Measurements from ENCODE around the gene SIGLEC7.

SIGLEC7 gene

DNA sequence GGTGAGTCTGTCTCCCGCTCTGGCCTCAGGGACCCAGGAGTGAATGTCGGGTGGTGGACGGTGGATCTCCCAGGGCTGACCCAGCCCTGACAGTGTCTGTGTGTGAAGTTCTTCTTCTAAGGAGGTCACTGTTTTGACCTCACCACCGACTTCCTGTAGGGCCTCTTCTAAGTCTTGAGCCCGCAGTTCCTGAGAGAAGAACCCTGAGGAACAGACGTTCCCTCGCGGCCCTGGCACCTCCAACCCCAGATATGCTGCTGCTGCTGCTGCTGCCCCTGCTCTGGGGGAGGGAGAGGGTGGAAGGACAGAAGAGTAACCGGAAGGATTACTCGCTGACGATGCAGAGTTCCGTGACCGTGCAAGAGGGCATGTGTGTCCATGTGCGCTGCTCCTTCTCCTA is at the start of gene SIGLEC7:
SIGLEC7 (plus strand) TSS at position 183 of the 400 bp plus-strand sequence; CDS start at position 252, 69 bp downstream.
- DNase-seq = peak; percentile 62

DNA sequence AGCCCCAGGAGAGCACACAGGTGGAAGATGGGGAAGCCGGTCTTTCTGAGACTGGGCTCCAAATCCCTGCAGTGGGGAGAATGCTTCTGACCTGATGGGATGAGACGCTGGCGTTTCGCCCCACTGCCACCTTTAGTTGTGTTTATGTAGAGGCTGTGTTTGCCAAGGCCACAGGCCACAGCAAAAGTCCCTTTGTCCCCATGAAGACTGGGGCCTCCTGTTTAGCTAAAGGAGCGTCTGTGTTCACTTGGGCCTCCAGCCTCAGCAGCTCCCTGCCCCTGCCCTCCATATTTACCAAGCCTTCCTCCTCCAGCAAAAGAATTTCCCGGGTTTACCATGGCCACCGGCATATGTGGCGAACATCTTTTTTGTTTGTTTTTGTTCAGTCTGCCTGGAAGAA is 49.0 kb upstream of the SIGLEC7 start:
- no peak for DNase-seq

DNA sequence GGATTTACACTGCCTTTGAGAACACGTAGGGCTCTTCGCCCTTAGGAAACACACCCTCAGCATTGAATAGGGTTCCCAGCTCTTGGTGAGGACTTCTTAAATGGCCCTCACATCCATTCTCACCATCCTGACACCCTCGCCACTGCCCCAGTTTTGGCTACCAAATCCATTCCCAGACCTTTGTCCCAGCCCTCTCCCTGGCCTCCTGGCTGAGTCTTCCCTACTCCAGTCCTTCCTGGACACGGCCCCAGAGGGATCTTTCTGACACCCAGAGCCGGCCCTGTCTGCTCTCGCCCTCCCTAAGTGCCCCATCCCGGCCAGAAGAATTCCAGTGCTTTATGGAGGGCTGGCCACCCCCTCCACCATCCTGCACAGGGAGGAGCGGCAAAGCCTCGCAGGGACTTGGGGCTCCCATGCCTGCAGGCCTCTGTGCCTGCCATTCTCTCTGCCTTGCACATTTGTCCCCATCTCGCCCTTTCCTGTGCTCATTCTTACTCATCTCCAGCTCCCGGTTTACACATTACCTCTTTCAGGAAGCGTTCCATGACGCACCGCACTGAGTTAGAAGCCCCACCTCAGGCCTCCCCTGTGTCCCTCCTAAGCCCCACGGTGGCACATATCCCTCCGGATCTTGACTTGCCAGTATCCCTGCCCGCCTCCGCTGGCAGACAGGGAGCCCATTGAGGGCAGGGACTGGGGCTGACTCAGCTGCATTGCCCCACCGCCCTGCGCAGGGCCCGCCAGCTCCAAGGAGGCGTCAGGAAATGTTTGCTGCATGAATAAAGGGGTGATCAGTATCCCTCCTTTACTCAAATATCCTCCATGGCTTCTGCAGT is 48.4 kb upstream of the SIGLEC7 start:
- DNase-seq = no peak

DNA sequence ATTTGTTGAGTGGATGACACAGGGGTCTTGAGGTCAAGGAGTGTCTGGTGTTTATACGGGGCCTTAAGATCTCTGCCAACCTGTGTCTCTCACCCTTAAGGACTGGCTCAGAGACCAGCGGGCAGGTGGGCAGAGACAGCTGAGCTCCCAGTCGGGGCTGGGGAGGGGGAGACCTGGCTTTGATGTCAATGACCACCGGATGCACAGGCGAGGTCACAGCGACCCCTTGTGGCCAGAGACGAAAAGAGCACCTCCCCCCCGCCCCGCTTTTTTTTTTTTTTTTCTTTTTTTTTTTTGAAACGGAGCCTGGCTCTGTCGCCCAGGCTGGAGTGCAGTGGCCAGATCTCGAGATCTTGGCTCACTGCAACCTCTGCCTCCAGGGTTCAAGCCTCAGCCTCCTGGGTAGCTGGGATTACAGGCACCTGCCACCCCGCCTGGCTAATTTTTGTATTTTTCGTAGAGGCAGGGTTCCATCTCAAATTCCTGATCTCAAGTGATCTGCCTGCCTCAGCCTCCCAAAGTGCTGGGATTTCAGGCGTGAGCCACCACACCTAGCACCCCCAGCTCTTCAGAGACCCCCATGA is 47.3 kb upstream of the SIGLEC7 start:
- DNase-seq = peak; percentile 27

DNA sequence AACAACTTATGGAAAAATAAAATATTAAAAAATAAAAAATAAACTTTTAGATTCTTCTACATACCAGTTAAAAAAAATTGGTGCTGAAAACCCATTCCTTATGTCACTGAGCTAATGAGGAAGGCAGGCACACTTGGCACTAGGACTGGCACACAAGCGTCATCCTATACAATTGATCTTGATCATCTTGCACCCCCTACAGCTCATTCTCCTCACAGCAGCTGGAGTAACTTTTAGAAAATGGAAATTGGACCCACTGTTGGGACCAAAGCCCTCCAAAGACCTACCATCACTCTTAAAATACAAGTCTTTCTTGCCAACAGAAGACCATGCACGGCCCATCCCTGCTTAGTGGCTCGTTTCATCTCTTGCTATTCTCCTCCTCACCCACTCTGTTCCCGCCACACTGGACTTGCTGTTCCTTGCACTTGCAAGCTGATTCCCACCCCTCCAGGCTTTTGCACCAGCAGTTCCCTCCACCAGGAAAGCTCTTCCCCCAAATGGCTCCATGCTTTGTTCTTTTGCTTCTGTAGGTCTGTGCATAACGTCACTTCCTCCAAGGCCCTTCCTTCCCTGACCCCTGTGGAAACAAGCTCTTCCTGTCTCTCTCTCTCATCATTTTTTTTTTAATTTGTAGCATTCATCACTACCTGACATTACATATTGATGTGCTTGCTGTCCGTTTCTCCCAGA is 45.5 kb upstream of the SIGLEC7 start:
- no peak for DNase-seq

DNA sequence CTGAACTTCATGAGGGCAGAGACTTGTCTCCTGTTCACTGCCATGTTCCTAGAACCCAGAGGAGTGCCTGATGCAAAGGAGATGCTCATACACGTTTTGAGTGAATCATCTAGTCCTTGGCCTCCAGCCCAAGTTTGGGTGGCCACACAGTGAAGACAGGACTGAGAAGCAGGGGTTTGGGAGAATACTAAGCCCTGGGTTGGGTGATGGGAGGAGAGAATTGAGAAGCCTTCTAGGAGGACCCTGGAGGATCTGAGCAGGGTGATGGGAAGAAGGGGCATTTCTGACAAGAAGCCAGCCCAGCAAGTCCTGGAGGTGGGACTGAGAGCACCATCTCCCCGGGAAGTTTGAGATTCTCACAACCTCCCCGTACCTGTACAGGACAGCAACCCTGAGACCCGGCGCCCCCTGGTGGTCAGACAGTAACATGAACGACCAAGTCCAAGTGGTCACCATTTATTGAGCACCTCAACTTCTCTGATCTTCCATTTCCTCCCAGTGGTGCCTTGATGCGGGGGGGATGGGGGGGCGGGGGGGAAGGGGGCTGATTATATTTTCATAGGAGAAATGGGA is 44.8 kb upstream of the SIGLEC7 start:
- DNase-seq = peak; percentile 66

DNA sequence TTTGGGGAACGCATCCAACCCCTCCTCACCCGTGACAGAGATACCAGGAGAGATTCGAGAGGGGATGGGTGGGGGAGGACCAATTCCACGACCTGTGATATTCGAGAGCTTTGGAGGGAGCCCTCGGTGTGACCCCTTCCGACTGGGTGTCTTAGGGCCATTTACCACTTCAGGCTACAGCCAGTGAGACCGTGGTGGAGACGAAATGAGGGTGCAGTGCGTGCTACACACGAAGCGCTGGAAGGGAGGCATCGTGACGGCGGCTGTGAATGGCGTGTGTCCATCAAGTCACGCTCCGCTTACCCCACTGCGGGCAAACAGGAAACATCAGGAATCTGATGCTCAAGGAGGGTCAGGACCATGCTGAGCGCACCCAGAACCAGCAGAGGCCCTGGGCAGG is 44.3 kb upstream of the SIGLEC7 start:
- no peak for DNase-seq

DNA sequence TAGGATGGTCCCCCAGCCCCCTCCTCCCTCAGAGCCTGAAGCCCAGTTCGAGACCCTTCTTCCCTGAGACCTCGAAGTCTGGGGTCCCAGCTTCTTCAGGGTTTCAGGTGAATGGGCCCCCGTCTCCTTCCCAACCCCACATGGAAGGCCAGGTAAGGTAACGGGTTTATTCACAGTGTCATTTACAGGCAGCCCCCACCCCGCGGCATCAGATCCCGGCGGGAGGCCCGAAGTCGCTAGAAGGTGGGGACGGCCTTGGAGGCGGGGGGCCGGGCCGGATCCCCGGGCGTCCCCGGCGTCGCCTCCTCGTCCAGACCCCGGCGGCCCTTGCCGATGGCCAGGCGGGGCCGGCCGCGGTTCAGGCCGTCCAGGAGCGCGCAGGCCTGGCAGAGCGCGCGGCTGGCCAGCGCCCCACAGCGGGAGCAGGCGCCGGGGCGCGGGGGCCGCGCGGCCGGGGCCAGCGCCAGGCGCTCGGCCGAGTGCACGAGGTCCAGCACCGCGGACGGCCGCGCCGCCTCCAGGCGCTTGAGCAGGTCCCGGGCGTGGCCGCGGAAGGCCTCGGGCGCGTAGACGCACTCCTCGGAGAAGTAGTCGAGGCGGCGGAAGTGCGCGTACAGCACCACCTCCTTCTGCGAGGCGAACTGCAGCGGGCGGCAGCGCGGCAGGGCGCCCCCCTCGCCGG is 43.6 kb upstream of the SIGLEC7 start:
- DNase-seq = no peak

DNA sequence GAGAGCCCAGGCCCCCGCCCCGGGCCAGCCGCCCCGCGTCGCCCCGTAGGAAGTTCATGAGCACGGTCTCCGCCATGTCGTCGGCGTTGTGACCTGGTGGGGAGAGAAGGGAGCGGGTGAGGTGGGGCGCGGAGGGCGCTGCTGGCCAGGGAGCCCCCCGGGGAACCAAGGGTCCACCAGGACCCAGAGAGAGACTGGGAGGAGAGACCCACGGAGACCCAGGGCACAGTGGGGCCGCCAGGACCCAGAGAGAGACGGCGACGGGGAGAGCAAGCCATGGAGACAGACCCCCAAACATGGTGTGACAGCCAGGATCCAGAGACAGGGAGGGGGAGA is 43.1 kb upstream of the SIGLEC7 start:
- DNase-seq = no peak

DNA sequence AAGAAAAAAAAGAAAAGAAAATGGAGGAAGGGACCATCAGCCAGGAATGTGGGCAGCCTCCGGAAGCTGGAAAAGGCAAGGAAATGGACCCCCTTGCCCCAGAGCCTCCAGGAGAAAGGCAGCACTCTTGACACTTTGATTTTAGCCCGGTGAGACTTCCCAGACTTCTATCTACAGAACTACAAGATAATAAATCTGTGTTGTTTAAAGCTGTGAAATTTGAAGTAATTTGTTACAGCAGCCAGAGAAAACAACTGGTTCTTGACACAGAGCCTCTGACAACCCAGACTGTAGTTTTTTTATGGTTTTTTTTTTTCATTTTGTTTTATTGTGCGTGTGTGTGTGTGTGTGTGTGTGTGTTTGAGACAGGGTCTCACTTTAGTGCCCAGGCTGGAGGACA is 41.5 kb upstream of the SIGLEC7 start:
- DNase-seq = no peak

DNA sequence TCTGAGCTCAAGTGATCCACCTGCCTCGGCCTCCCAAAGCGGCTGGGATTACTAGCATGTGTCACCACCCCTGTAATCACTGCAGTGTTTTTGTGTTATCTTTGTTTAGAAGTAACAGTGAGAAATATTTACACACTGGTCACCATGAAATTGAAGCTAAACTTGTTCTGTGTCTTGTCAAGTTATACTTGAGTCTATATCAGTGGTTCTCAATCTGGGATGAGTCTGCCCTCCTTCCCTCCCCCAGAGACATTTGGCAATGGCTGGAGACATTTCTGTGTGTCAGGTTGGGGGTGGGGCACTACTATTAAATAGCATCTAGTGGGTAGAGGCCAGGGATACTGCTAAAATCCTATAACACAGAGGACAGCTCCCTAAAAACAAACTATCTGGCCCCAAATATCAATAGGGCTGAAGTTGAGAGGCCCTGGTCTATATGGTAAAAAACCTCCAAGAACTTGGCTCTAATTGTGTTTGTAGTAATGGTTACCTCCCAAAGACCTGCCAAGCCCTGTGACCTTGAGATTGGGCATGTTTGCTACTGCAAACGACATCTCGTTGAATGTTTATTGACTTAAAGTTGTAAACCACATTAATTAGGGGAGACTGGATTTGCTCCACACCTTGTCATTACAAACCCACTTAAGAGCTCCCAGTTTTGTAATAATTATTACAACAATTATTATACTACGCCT is 40.8 kb upstream of the SIGLEC7 start:
- DNase-seq = no peak

DNA sequence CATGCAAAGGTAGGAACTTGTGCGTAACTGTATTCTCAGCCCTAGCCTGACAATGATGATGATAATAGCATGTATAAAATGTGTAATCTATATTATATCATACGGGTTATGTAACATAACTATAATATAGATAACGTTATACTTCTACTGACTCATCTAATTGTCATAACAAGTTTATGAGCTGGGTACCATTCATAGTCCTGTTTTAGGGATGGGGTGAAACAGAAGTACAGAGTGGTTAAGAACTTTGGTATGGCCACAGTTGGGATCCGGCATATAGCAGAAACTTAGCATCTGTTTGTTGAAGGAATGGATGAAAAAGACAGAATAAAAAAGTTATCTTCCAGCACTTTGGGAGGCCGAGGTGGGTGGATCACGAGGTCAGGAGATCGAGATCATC is 39.1 kb upstream of the SIGLEC7 start:
- DNase-seq = no peak

DNA sequence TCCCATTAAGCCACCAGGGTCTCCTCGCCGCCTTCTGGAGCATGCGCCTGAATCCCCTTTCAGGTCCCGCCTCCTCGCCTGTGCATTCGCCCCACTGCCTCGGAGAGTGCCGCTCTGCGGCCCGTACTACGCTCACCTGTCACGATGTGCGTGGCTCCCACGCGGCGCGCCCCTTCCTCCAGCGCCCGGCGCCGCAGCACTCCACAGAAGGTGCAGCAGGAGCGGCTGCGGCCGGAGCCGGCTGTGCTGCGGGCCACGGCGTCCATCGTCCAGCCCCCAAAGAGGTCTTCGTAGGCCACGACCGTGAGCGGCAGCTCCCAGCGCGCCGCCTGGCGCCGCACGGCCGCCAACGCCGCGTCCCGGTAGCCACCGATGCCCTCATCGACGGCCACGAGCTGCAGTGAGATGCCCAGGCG is 38.2 kb upstream of the SIGLEC7 start:
- no peak for DNase-seq

DNA sequence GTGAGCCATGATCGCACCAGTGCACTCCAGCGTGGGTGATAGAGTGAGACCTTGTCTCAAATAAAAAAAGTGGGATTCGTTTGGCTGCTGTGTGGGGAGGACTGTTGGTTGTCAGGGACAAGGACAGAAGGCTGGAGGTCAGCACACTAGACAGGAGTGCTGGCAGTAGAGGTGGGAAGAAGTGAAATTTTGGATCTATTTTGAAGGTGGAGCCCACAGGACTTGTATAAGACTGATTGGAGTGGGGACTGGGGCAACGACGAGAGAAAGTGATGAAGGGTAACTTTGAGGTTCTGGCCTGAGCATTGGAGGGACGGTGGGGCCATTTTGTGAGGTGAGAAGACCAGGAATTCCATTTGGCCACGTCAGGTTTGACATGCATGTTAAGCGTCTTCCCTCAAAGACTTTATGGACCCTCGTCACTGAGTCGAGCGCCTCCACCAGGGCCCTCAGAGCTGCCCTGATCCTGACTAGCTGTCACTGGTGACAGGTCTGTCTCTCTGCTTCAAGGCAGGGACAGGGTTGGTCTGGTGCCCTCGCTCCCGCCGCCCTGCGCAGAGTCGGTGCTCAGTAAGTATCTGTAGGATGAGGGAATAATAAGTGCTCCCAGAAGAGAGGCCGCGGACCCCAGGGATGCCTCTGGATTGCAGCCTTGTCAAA is 34.6 kb upstream of the SIGLEC7 start:
- peak; percentile 41 for DNase-seq

DNA sequence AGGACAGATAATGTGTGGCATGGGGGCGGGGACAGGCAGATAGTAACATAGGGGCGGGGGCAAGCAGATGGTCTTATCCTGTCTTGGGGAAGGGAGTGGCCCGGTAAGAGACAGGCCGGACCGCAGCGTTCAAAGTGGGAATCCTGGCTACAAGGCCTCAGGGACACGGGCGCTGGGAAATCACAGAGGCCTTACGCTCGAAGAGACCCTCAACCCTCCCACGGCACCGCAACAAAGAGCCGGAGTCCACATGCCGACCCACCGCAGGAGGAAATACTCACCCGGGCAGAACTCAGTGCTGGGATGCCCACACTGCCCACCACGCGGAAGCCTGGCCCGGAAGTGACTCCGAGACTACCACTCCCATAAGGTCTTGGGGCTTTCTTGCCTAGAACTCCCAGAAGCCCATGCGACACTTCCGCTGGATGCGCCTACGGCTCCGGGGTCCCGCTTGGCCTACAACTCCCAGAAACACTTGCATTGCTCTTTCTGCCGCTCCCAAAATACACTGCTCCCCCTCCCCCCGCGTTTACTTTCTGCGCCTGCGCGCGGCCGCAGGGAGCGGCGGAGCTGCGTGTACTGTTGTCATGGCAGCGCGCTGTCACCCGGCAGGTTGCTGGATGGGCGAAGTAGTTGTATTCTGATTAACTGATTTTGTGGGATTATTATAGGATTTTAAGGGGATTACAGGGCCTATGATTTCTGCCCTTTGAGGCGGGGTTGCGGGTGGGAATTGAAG is 33.9 kb upstream of the SIGLEC7 start, which contains the start of gene CTU1:
CTU1 (minus strand) TSS at position 344 of the 739 bp plus-strand sequence. CDS start 3,840 bp downstream, outside the sequence.
- peak; percentile 99 for DNase-seq

DNA sequence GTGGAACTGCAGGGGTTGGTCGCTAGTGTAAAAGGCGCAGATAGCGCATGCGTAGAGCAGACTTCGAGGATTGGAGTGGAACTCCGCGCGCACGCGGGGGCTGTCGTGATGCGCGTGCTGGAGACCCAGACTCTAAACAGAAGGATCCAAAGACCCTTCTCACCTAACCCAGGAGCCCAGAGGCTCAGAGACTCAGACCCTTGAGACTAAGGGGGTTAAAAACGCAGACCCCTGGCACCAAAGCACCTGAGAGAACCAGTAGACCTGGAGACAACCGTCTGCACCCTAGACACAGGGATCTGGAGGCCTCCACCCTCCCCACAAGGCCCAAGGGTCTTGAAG is 33.3 kb upstream of the SIGLEC7 start:
- no peak for DNase-seq

DNA sequence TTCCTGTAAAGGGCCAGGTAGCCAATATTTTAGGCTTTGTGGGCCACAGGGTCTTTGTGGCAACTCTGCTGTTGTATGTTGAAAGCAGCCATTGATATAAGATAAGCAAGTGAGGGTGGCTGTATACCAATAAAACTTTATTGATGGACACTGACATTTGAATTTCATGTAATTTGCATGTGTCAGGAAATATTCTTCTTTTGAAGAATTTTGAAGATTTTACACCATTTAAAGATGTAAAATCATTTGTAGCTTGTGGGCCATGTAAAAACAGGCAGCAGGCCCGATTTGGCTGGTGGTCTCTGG is 31.5 kb upstream of the SIGLEC7 start:
- no peak for DNase-seq

DNA sequence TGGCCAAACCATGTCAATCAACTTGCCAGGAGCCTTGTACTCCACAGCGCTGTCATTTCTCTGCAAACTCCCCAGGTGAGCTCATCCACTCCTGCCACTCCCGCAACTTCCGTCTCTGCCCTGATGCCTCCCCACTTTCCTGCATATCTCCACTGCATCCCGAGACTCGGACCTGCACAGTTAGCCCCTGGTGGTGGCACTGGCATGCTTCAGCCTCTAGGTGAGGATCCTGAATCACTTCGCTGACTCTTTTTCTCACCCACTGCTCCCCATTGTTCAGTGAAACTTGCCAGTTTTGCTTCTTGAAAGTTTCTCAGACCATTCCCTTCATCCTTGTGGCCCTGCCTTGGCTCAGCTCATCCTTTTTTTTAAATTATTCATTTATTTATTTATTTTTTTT is 30.5 kb upstream of the SIGLEC7 start:
- peak; percentile 47 for DNase-seq

DNA sequence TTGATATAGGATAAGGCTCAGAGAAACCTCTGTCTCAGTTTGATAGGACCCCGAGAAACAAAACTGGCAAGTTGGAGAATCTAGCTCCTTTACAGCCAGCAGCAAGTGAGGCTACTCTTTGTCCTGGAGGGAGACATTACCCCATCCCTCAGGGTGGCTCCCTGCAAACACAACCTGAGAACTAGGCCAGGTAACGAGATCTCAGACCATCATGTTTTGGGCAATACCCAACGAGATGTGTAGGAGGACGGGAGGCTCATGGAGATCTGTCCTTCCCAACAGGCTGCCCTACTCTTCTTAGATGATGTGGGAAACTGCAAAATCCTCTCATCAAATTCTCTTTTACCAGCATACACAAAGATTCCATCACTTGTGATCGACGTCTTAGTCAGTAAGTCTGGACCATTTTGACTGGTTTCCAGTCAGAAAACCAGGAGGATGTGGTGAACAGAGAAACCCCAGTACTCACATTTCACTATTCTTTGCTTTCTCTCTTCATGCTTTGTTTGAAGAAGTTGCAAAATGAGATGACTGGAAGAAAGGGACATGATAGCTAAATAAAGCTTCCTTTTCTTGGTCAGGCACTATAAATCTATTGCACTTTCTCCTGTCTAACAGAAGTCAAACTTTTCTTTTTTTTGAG is 27.9 kb upstream of the SIGLEC7 start:
- no peak for DNase-seq

DNA sequence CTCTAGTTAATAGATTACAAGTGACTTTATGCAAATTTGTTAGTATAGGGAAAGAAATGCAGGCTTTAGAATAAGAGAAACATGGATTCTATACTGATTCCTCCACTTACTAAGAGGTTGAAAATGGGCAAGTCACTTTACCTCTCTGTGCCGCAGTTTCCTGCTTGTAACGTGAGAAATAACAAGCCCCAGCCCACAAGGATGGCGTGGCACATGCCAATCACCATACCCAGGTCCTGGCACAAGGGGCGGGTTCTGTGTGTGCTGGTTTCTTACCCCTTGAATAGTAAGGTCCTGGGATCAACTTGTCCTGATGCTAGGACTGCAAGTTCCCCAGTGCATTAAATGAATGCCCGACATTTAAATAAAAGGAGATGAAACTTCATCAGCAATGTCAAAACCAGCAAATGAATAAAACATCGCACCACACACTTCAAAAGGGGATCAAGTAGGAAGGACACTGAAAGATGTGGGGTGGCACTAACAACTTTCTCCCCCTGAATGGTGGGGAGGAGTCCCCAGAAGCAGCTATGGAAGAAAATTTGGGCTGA is 25.3 kb upstream of the SIGLEC7 start:
- no peak for DNase-seq

DNA sequence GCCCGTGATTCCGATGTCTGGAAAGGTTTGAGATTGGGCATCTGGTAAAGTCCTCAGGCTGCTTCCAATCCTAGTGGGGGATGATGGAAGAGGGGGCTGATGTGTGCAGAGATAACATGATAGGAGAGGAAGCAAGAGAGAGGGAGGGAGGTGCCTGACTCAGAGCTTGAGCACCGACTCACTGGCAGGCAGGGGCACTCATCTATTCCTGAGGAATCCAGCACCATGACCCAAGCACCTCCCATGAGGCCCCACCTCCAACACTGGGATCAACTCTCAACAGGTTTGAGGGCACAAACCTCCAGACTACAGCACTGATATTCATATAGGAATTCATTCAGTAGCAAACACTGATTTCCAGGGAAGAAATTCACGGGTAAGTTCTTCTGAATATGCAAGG is 23.0 kb upstream of the SIGLEC7 start:
- DNase-seq = no peak
